Breast epithelium (tissue), 3 donors: ENCODE measurements around the gene AKAP8L.

Experiments used
- CTCF ChIP-seq, 3 donors: fragments of 450-650 bp; IDR thresholded peaks; one replicate each; pipeline ENCODE4 v1.5.1; 2016 to 2017; ENCODE audit warnings: antibody characterized with exemption in 3 of 3, mild to moderate bottlenecking in 3 of 3, moderate library complexity in 3 of 3
- POLR2AphosphoS5 ChIP-seq, 3 donors: sonication (generic); formaldehyde crosslinking; IDR thresholded peaks; one replicate each; pipeline ENCODE4 v1.6.1; 2017; ENCODE audit warnings: antibody characterized with exemption in 3 of 3

- TF ChIP-seq CTCF (IDR thresholded peaks at IDR 0.05): no peak
- TF ChIP-seq POLR2AphosphoS5 (IDR thresholded peaks at IDR 0.05): no peak
These were observed 24.8 kb downstream of the AKAP8L start for GRCh38 chr19:15393963-15394362.
